Right atrium auricular region (tissue), 2 donors: ENCODE measurements around the gene SNX2. TPM values are rescaled to one million over a fixed set of nuclear protein-coding genes. Genes with fewer than 3 reads are reported as not detected.
"Not testable (repeated sequence)": the region's sequence is repeated elsewhere in the genome, so short reads cannot be mapped to it uniquely, and the experiment has no call there.

Experiments
- DNase-seq: peaks from one replicate; pipeline ENCODE4 v3.0.0-alpha.2; 2019; ENCODE audit warnings: low spot score
- H3K27ac ChIP-seq, 2 donors: fragments of 200-600 bp; sonication (generic); 1 replicate in 1 of 2; 2 replicates in 1 of 2; pipeline ENCODE4 v1.5.1; 2016 to 2019
- H3K27me3 ChIP-seq, 2 donors: fragments of 200-600 bp; sonication (generic); one replicate each; pipeline versions ENCODE4 v1.5.1 to v1.6.0; 2017 to 2019
- H3K36me3 ChIP-seq: fragments of 200-600 bp; sonication (generic); one replicate; pipeline ENCODE4 v1.5.1; 2016
- H3K4me1 ChIP-seq, 2 donors: fragments of 200-600 bp; sonication (generic); one replicate each; pipeline versions ENCODE4 v1.5.1 to v1.6.0; 2017 to 2019
- H3K4me3 ChIP-seq, 2 donors: fragments of 200-600 bp; sonication (generic); 1 replicate in 1 of 2; 2 replicates in 1 of 2; pipeline ENCODE4 v1.5.1; 2017 to 2019; ENCODE audit warnings: mild to moderate bottlenecking in 1 of 2, moderate library complexity in 1 of 2
- H3K9me3 ChIP-seq, 2 donors: fragments of 200-600 bp; sonication (generic); one replicate each; pipeline ENCODE4 v1.5.1; 2019
- CTCF ChIP-seq, 2 donors: fragments of 200-600 bp; sonication (generic); IDR thresholded peaks; one replicate each; pipeline ENCODE4 v1.5.1; 2019; ENCODE audit warnings: antibody characterized with exemption in 2 of 2
- total RNA-seq, 2 donors: library from RNA; depleted of rRNA; stranded (reverse); fragments of >200 nt; gene quantifications; one replicate each; pipeline ENCODE4 v1.1.0, GENCODE V29; 2016

SNX2 gene
- total RNA-seq, 2 donors from 2014 or later, result 27.4 to 27.7 TPM

- Histone ChIP-seq H3K4me3 (no peak overlapping the region), H3K27ac (no peak overlapping the region)
- TF ChIP-seq CTCF (IDR thresholded peaks at IDR 0.05), result no peak
These were observed 14.6 kb upstream of the SNX2 start for GRCh38 chr5:122760236-122760635.

GRCh38 chr5:122761115-122761514 lies 13.8 kb upstream of the SNX2 start:
- H3K9me3 ChIP-seq, result no peaks in the 10 kb centered on the region
- no peaks in the 10 kb centered on the region for H3K27me3 ChIP-seq
- no peaks in the 10 kb centered on the region for H3K36me3 ChIP-seq
- H3K4me1 ChIP-seq, result no peaks in the 10 kb centered on the region
- no peak for TF ChIP-seq CTCF (IDR thresholded peaks at IDR 0.05)
- H3K27ac ChIP-seq, result no peak overlapping the region
- no peak overlapping the region for H3K4me3 ChIP-seq
- DNase-seq, result no peak

More at GRCh38 chr5:122760236-122760635, 14.6 kb upstream of the SNX2 start:
- Histone ChIP-seq H3K36me3 (no peaks in the 10 kb centered on the region), H3K27me3 (no peaks in the 10 kb centered on the region), H3K9me3 (no peaks in the 10 kb centered on the region), H3K4me1 (no peaks in the 10 kb centered on the region)
- DNase-seq, result no peak

GRCh38 chr5:122761896-122762295 lies 13.0 kb upstream of the SNX2 start:
- H3K27ac ChIP-seq, H3K4me1 ChIP-seq, H3K9me3 ChIP-seq, H3K36me3 ChIP-seq, H3K27me3 ChIP-seq, H3K4me3 ChIP-seq, DNase-seq: not testable (repeated sequence)

- no peak for TF ChIP-seq CTCF (IDR thresholded peaks at IDR 0.05)
- Histone ChIP-seq H3K27ac (no peak overlapping the region), H3K4me3 (no peak overlapping the region), H3K9me3 (no peaks in the 10 kb centered on the region), H3K36me3 (no peaks in the 10 kb centered on the region), H3K27me3 (no peaks in the 10 kb centered on the region), H3K4me1 (no peaks in the 10 kb centered on the region)
- DNase-seq, result no peak
These were observed 8.8 kb upstream of the SNX2 start for GRCh38 chr5:122766130-122766529.

- H3K4me1 ChIP-seq, result no peaks in the 10 kb centered on the region
- no peak for DNase-seq
- H3K27me3 ChIP-seq, result no peaks in the 10 kb centered on the region
- TF ChIP-seq CTCF (IDR thresholded peaks at IDR 0.05), result no peak
- H3K4me3 ChIP-seq, result no peak overlapping the region
- H3K27ac ChIP-seq, result no peak overlapping the region
- no peaks in the 10 kb centered on the region for H3K36me3 ChIP-seq
- no peaks in the 10 kb centered on the region for H3K9me3 ChIP-seq
These were observed 4.4 kb upstream of the SNX2 start for GRCh38 chr5:122770477-122770876.

- Histone ChIP-seq H3K36me3 (no peaks in the 10 kb centered on the region), H3K27me3 (no peaks in the 10 kb centered on the region), H3K9me3 (no peaks in the 10 kb centered on the region), H3K4me1 (peaks cover 0 to 15% of the 10 kb centered on the region in 2 donors), H3K4me3 (no peak overlapping the region), H3K27ac (no peak overlapping the region)
- TF ChIP-seq CTCF (IDR thresholded peaks at IDR 0.05), result no peak
- DNase-seq, result no peak
These were observed 2.4 kb upstream of the SNX2 start for GRCh38 chr5:122772446-122772845.
